IMR-90 (cell line): Measurements from ENCODE around the gene KRTAP4-9. TPM values are rescaled to one million over a fixed set of nuclear protein-coding genes. Genes with fewer than 3 reads are reported as not detected.

ENCODE experiments used
- ATAC-seq: fragments of 200-7000 bp; cut with Tn5 transposase; 2 replicates; pipeline ENCODE4 v1.9.1; 2020; ENCODE audit warnings: low read depth, mild to moderate bottlenecking, moderate library complexity
- BruUV-seq: library from RNA; stranded (reverse); fragments of 400-500 nt; replicated peaks from 2 replicates; lab custom pipeline; 2021; lab: Mats Ljungman, UMichigan
- CTCF ChIA-PET: fragments of 300-600 bp; formaldehyde crosslinking; extraction: SDS; loops from one replicate; lab custom pipeline; 2021; ENCODE audit warnings: antibody characterized with exemption; lab: Yijun Ruan, JAX
- POLR2A ChIA-PET: fragments of 300-600 bp; sonication (Branson Sonifier 250); formaldehyde crosslinking; loops from one replicate; lab custom pipeline; 2022; ENCODE audit warnings: antibody characterized with exemption; ENCODE audit not compliant: unreplicated experiment; lab: Charles Lee
- DNase-seq: peaks from one replicate; pipeline ENCODE4 v3.0.0; 2013
- H2AFZ ChIP-seq: replicated peaks from 2 replicates; pipeline ENCODE3; 2013; ENCODE audit warnings: low read length, mild to moderate bottlenecking; ENCODE audit not compliant: poor library complexity
- H2AK5ac ChIP-seq: 2 replicates; pipeline ENCODE4 v1.6.1; 2013; ENCODE audit warnings: low read depth, low read length, inconsistent platforms
- H2AK9ac ChIP-seq: replicated peaks from 2 replicates; pipeline ENCODE3; 2013; ENCODE audit warnings: mild to moderate bottlenecking, low read depth, low read length, moderate library complexity; ENCODE audit not compliant: poor library complexity
- H2BK120ac ChIP-seq: 2 replicates; pipeline ENCODE4 v1.6.1; 2013; ENCODE audit warnings: low read depth, low read length, inconsistent platforms
- H2BK15ac ChIP-seq: 3 replicates; pipeline ENCODE4 v1.6.1; 2013; ENCODE audit warnings: low read depth, low read length, inconsistent platforms
- H2BK20ac ChIP-seq: 2 replicates; pipeline ENCODE4 v1.6.1; 2013; ENCODE audit warnings: low read depth, mild to moderate bottlenecking, inconsistent platforms, low read length, moderate library complexity
- H2BK5ac ChIP-seq: 2 replicates; pipeline ENCODE4 v1.6.1; 2013; ENCODE audit warnings: mild to moderate bottlenecking, low read depth, low read length, inconsistent platforms; ENCODE audit not compliant: poor library complexity, severe bottlenecking
- H3K14ac ChIP-seq: replicated peaks from 2 replicates; pipeline ENCODE4 v1.6.1; 2013; ENCODE audit warnings: low read depth, low read length, inconsistent platforms
- H3K18ac ChIP-seq: 2 replicates; pipeline ENCODE4 v1.6.1; 2013; ENCODE audit warnings: low read depth, low read length, control low read depth
- H3K23ac ChIP-seq: 2 replicates; pipeline ENCODE4 v1.6.1; 2013; ENCODE audit warnings: low read depth, low read length, inconsistent platforms
- H3K27ac ChIP-seq: 2 replicates; pipeline ENCODE4 v1.5.1; 2013; ENCODE audit warnings: mild to moderate bottlenecking, control low read depth, low read length; ENCODE audit not compliant: insufficient read depth
- H3K27me3 ChIP-seq: 2 replicates; pipeline ENCODE4 v1.6.1; 2013; ENCODE audit warnings: low read length; ENCODE audit not compliant: control insufficient read depth, insufficient read depth
- H3K36me3 ChIP-seq: 2 replicates; pipeline ENCODE4 v1.6.1; 2013; ENCODE audit warnings: low read length, mixed read lengths; ENCODE audit not compliant: control insufficient read depth, insufficient read depth
- H3K4ac ChIP-seq: 2 replicates; pipeline ENCODE4 v1.6.1; 2013; ENCODE audit warnings: low read depth, low read length, inconsistent platforms
- H3K4me1 ChIP-seq: 2 replicates; pipeline ENCODE4 v1.6.1; 2013; ENCODE audit warnings: low read length, mixed read lengths; ENCODE audit not compliant: control insufficient read depth, insufficient read depth
- H3K4me2 ChIP-seq: 2 replicates; pipeline ENCODE4 v1.6.1; 2013; ENCODE audit warnings: low read depth, mild to moderate bottlenecking, control low read depth, low read length, moderate library complexity
- H3K4me3 ChIP-seq: 2 replicates; pipeline ENCODE4 v1.5.1; 2013; ENCODE audit warnings: low read depth, mild to moderate bottlenecking, control low read depth, low read length, moderate library complexity; ENCODE audit not compliant: insufficient read depth
- H3K56ac ChIP-seq: 2 replicates; pipeline ENCODE4 v1.6.1; 2013; ENCODE audit warnings: low read length, inconsistent platforms; ENCODE audit not compliant: insufficient read depth; ENCODE audit errors: extremely low read depth
- H3K79me1 ChIP-seq, 2 experiments: 2 replicates each; pipeline ENCODE4 v1.6.1; 2013; ENCODE audit warnings: low read length in 2 of 2, inconsistent platforms in 1 of 2, low read depth in 1 of 2
- H3K9ac ChIP-seq: 2 replicates; pipeline ENCODE4 v1.6.1; 2013; ENCODE audit warnings: low read depth, low read length, control low read depth
- H3K9me1 ChIP-seq: 2 replicates; pipeline ENCODE4 v1.6.1; 2013; ENCODE audit warnings: low read length, inconsistent platforms; ENCODE audit not compliant: insufficient read depth
- H3K9me3 ChIP-seq: 2 replicates; pipeline ENCODE4 v1.6.1; 2013; ENCODE audit warnings: low read length; ENCODE audit not compliant: control insufficient read depth, insufficient read depth
- H4K20me1 ChIP-seq: 2 replicates; pipeline ENCODE4 v1.6.1; 2013; ENCODE audit warnings: low read length, inconsistent platforms; ENCODE audit not compliant: insufficient read depth
- H4K5ac ChIP-seq: 2 replicates; pipeline ENCODE4 v1.6.1; 2013; ENCODE audit warnings: mild to moderate bottlenecking, low read depth, low read length, control low read depth
- H4K8ac ChIP-seq, 2 experiments: 2 replicates each; pipeline ENCODE4 v1.6.1; 2013; ENCODE audit warnings: low read depth in 2 of 2, low read length in 2 of 2, control low read depth in 1 of 2, inconsistent platforms in 1 of 2
- H4K91ac ChIP-seq: 2 replicates; pipeline ENCODE4 v1.6.1; 2013; ENCODE audit warnings: low read depth, low read length, inconsistent platforms; ENCODE audit not compliant: insufficient read depth
- NFE2L2 ChIP-seq: fragments of 150-350 bp; IDR thresholded peaks from 2 replicates; pipeline ENCODE4 v1.6.1; 2016; ENCODE audit warnings: low read depth, mild to moderate bottlenecking, low read length
- POLR2A ChIP-seq: IDR thresholded peaks from 2 replicates; pipeline ENCODE4 v1.6.1; 2012; ENCODE audit warnings: mild to moderate bottlenecking, low read depth, low read length
- WGBS, 2 experiments: methylation state at CpG; one replicate each; pipeline versions ENCODE4 v1.1.5 to v1.1.7; 2013; ENCODE audit warnings: missing lambda C conversion rate in 2 of 2; ENCODE audit not compliant: insufficient read length in 1 of 2; ENCODE audit errors: extremely low coverage in 2 of 2; 5-methylcytosine and 5-hydroxymethylcytosine counted together
- dilution Hi-C: fragments of 300-500 bp; cut with HindIII; formaldehyde crosslinking; loops from one replicate; pipeline ENCODE4 v1.14.3; 2018; ENCODE audit warnings: low sequenced_read_pairs; ENCODE audit not compliant: unreplicated experiment
- in situ Hi-C: fragments of 300-500 bp; cut with MboI; formaldehyde crosslinking; loops from 3 replicates; pipeline ENCODE4 v1.14.3; 2019; ENCODE audit warnings: low sequenced_read_pairs, inconsistent platforms, mixed read lengths
- intact Hi-C: fragments of 100-400 bp; cut with micrococcal nuclease; formaldehyde crosslinking; loops from 2 replicates; pipeline ENCODE4 v1.10.0; 2022
- polyA plus RNA-seq, 3 experiments: library from polyadenylated mRNA; depleted of rRNA; stranded (reverse); fragments of >200 nt; gene quantifications; 2 replicates each; pipeline ENCODE4 v1.2.3, GENCODE V29; 2012; ENCODE audit warnings: low replicate concordance in 1 of 3
- total RNA-seq: library from RNA; depleted of rRNA; stranded (reverse); fragments of >200 nt; gene quantifications from 2 replicates; pipeline ENCODE4 v1.2.3, GENCODE V29; 2012
- TF ChIP-seq, protein P1 (sequence below): conservative IDR thresholded peaks from 2 replicates; pipeline ENCODE4 v1.5.1; 2012; ENCODE audit warnings: mild to moderate bottlenecking, low read depth, low read length, improper control_type of control experiment

KRTAP4-9 gene
- total and polyA plus RNA-seq, 2 of the 4 experiments (the other 2 are of a cell fraction), result 0.24 TPM; not detected in 1

DNA sequence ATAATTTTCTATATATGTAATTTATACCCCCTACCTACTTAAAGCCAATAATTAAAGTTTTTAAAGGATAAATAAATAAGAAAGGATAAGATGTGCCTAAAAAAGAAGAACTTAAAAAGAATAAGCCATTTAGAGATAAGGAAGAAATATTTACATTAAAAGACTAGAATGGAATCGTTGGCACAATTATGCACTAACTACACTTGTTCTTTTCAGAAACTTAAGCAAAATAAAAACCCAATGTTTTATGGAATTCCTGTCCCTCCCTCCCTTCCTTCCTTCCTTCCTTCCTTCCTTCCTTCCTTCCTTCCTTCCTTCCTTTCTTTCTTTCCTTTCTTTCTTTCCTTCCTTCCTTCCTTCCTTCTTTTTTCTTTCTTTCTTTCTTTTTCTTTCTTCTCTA is 39.7 kb downstream of the KRTAP4-9 start:
- Histone ChIP-seq H2AK9ac (no peak overlapping the region), H3K4me3 (no peak overlapping the region), H4K20me1 (no peaks in the 10 kb centered on the region), H3K79me1 (no peaks in the 10 kb centered on the region), H3K18ac (no peak overlapping the region), H3K9me1 (no peaks in the 10 kb centered on the region), H3K36me3 (no peaks in the 10 kb centered on the region), H3K23ac (no peak overlapping the region), H4K91ac (no peak overlapping the region), H3K4me1 (no peaks in the 10 kb centered on the region; the same call in 1 of the 2 replicates), H3K56ac (no peak overlapping the region), H3K27ac (no peak overlapping the region), H2BK20ac (no peak overlapping the region), H3K9me3 (peaks cover 5% of the 10 kb centered on the region), H3K4me2 (no peak overlapping the region), H2BK15ac (no peak overlapping the region), H3K14ac (no peak overlapping the region), H3K9ac (no peak overlapping the region), H2BK120ac (no peak overlapping the region), H2AFZ (no peak overlapping the region), H3K4ac (no peak overlapping the region), H2BK5ac (no peak overlapping the region), H2AK5ac (no peak overlapping the region), H4K8ac (no peak overlapping the region), H4K5ac (no peak overlapping the region), H3K27me3 (no peaks in the 10 kb centered on the region)
- dilution Hi-C loops, result no loop called here
- ChIA-PET POLR2A (no interaction called here), CTCF (no interaction called here)
- no TSS peak for BruUV-seq
- TF ChIP-seq, protein P1, sequence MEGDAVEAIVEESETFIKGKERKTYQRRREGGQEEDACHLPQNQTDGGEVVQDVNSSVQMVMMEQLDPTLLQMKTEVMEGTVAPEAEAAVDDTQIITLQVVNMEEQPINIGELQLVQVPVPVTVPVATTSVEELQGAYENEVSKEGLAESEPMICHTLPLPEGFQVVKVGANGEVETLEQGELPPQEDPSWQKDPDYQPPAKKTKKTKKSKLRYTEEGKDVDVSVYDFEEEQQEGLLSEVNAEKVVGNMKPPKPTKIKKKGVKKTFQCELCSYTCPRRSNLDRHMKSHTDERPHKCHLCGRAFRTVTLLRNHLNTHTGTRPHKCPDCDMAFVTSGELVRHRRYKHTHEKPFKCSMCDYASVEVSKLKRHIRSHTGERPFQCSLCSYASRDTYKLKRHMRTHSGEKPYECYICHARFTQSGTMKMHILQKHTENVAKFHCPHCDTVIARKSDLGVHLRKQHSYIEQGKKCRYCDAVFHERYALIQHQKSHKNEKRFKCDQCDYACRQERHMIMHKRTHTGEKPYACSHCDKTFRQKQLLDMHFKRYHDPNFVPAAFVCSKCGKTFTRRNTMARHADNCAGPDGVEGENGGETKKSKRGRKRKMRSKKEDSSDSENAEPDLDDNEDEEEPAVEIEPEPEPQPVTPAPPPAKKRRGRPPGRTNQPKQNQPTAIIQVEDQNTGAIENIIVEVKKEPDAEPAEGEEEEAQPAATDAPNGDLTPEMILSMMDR, result no peak
- no peak for TF ChIP-seq POLR2A
- no peak for TF ChIP-seq NFE2L2
- DNase-seq (no peak), ATAC-seq (no peak)
- no CpG with 5 or more reads among the region's 1 CpG for WGBS, 2 experiments
- in situ Hi-C loops, result no loop called here
- intact Hi-C loops, result no loop called here
